NCI-H524 (cell line): ENCODE data around the gene RAD51B.
"Not testable (repeated sequence)": the region's sequence is repeated elsewhere in the genome, so short reads cannot be mapped to it uniquely, and the experiment has no call there.

Experiments
- DNase-seq, 2 experiments: peaks; one replicate each; lab custom pipeline; 2025; lab: John Stamatoyannopoulos, UW

The RAD51B gene

GRCh38 chr14:68174446-68174845 lies 354.9 kb downstream of the RAD51B start:
- no peak for DNase-seq

- no peak for DNase-seq
These were observed 357.1 kb downstream of the RAD51B start for GRCh38 chr14:68176687-68177086.

- DNase-seq = no peak
These were observed 358.1 kb downstream of the RAD51B start for GRCh38 chr14:68177728-68178127.

GRCh38 chr14:68178282-68178681 lies 358.7 kb downstream of the RAD51B start:
- DNase-seq = no peak

GRCh38 chr14:68181519-68182326 lies 362.1 kb downstream of the RAD51B start:
- no peak for DNase-seq

- DNase-seq = no peak
These were observed 362.9 kb downstream of the RAD51B start for GRCh38 chr14:68182492-68182891.

GRCh38 chr14:68186500-68187276 lies 367.1 kb downstream of the RAD51B start:
- DNase-seq = not testable (repeated sequence)

- no peak for DNase-seq
These were observed 368.6 kb downstream of the RAD51B start for GRCh38 chr14:68188174-68188573.

GRCh38 chr14:68190032-68190431 lies 370.5 kb downstream of the RAD51B start:
- DNase-seq = no peak

GRCh38 chr14:68191567-68192321 lies 372.2 kb downstream of the RAD51B start:
- peak in 1 of 2 experiments; percentile 70 for DNase-seq

- DNase-seq = no peak
These were observed 373.4 kb downstream of the RAD51B start for GRCh38 chr14:68192935-68193334.

GRCh38 chr14:68193970-68194681 lies 374.5 kb downstream of the RAD51B start:
- DNase-seq = no peak

- no peak for DNase-seq
These were observed 375.5 kb downstream of the RAD51B start for GRCh38 chr14:68195126-68195525.

- DNase-seq = no peak
These were observed 379.3 kb downstream of the RAD51B start for GRCh38 chr14:68198713-68199495.

GRCh38 chr14:68199554-68200151 lies 380.1 kb downstream of the RAD51B start:
- no peak for DNase-seq

- no peak for DNase-seq
These were observed 384.3 kb downstream of the RAD51B start for GRCh38 chr14:68203871-68204270.

GRCh38 chr14:68208218-68208617 lies 388.6 kb downstream of the RAD51B start:
- no peak for DNase-seq

- no peak for DNase-seq
These were observed 389.2 kb downstream of the RAD51B start for GRCh38 chr14:68208626-68209317.

- DNase-seq = no peak
These were observed 391.2 kb downstream of the RAD51B start for GRCh38 chr14:68210729-68211299.

- no peak for DNase-seq
These were observed 391.8 kb downstream of the RAD51B start for GRCh38 chr14:68211421-68211820.
